Central memory CD4-positive, alpha-beta T cell (primary cell): Measurements from ENCODE around the gene CLCN6.

ENCODE experiments used
- DNase-seq: peaks from one replicate; pipeline ENCODE4 v3.0.0; 2022

The CLCN6 gene

GRCh38 chr1:11780380-11781147 is 25.4 kb upstream of the CLCN6 start:
- DNase-seq = no peak

DNA sequence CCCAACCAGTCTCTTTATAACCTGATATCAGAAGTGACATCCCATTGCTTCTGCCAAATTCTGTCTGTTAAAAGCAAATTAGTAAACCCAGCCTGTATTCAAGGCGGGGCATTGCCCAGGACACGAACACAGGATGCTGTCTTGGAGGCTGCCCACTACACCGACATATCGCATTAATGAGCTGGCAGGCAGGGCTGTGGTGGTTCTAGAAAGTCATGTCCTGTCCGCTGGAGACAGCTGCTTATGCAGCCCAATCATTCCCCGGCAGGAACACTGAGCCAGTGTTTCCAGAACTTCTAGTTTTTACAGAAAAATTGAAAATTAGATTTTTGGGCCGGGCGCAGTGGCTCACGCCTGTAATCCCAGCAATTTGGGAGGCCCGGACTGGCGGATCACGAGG is 24.7 kb upstream of the CLCN6 start:
- DNase-seq = no peak

DNA sequence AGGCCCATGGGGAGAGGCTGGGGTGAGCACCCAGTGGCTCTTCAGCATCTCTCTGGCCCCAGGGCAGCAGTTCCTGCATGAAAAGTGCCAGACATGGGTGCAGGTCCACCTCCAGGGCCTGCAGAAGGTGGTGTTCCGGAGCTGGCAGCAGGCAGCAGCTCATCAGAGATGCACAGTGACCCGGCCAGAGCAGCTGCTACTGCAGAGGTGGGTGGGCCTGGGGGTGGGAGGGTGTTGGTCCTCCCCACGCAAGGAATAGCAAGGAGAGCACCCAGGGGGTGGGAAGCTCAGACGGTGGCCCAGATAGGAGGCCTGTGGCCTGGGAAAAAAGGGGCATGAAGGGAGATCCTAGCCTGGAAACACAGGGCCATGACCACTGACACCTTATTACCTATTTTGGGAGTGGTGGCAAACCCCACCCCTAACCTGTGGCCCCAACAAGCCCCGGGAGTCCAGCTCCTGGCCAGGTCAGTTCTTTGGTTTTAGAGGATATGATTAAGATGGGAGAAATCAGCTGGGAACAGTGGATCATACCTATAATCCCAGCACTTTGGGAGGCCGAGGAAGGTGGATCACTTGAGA is 23.8 kb upstream of the CLCN6 start:
- DNase-seq = no peak

- no peak for DNase-seq
Observed at GRCh38 chr1:11783556-11783955, 22.4 kb upstream of the CLCN6 start.

- no peak for DNase-seq
Observed at GRCh38 chr1:11784256-11784992, 21.6 kb upstream of the CLCN6 start.

- no peak for DNase-seq
Observed at GRCh38 chr1:11784993-11785769, 20.8 kb upstream of the CLCN6 start.

GRCh38 chr1:11786168-11786567 is 19.8 kb upstream of the CLCN6 start:
- DNase-seq = no peak

DNA sequence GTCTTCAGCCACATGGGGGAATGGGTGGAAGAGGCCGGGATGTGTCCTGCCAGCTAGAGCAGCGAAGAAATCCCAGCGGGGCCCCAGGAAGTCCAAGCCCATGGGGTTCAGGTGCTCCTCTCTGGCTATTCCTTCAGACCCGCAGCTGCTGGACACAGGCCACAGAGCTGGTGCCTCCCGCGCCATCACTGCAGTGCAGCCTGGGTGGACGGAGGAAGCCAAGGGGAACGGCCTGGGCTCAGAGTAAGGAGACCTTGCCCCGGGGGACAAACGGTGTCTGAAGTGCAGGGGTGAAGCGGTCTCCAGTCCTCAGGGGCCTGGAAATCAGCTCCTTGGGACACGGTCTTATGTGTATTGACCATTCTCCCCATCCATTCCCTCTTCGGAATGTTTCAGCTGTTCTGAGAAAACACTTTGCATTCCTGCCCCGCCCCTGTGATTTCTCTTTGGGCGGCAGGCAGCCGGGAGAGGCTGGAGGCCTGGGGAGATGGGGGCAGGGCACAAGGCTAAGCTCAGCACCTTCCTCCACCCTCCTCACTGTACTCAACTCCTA is 18.7 kb upstream of the CLCN6 start:
- no peak for DNase-seq

DNA sequence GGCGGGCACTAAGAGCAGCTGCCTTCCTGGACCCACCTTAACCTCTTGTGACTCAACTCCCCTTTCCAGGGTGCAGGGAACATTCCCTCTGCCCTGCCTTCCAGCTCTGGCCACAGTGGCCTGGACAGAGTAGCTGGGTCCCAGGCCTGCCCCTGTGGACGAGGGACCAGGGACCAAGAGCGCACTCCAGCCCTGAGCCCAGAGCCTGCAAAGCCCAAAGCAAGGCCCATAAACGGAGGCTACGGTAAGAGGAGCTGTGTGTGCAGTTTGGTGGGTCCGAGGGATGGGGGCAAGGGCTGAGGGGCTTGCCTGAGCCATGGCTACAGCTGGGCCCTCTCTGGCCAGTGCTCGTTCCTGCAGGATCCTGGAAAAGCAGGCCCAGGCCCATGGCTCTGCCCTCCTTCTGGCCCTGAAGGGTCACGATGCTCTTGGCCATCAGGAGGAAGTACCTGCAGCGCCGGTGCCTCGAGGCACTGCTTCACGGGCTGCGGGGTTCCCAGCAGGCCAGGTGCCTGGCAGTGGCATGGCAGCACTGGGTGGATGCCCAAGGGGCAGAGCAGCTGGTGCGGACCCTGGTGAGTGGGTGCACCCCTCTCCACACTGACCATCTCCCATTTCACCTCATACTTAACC is 18.1 kb upstream of the CLCN6 start:
- DNase-seq = no peak

- no peak for DNase-seq
Observed at GRCh38 chr1:11788549-11789053, 17.4 kb upstream of the CLCN6 start.

GRCh38 chr1:11789126-11790067 is 16.6 kb upstream of the CLCN6 start:
- no peak for DNase-seq

DNA sequence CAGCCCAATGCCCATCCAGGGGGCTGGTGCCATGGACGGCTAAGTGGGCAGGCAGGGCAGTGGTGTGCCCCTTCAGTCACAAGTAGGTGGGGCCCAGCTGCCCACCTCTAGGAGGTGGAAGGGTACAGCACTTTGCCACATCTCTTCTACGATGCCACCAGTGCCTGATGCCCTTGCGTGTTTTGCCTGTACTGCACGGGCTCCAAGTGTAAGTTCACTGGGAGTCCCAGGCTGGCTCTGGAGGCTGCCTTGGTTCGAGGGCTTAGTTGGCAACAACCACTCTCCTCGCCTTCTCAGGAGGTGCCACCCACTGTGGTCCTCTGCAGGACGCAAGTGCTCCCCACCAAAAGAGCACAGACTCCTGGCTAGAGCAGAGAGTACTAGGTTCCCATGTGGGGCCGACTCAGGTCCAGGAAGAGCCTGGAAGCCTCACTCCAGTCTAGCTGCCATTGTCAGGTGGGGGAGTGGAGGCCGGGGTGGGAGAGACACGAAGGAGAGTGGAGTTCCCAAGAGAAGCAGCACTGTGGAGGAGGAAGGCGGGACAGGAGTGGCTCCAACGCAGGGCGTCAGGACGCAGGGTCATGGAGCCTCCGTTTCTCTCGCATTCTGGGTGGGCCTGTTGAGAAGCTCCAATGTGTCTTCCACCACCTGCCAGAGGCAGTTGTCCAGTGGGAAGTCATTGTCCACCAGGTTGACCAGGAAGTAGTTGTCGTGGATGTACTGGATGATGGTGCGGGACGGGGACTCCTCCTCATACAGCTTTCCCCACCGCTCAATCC is 15.7 kb upstream of the CLCN6 start:
- no peak for DNase-seq

DNA sequence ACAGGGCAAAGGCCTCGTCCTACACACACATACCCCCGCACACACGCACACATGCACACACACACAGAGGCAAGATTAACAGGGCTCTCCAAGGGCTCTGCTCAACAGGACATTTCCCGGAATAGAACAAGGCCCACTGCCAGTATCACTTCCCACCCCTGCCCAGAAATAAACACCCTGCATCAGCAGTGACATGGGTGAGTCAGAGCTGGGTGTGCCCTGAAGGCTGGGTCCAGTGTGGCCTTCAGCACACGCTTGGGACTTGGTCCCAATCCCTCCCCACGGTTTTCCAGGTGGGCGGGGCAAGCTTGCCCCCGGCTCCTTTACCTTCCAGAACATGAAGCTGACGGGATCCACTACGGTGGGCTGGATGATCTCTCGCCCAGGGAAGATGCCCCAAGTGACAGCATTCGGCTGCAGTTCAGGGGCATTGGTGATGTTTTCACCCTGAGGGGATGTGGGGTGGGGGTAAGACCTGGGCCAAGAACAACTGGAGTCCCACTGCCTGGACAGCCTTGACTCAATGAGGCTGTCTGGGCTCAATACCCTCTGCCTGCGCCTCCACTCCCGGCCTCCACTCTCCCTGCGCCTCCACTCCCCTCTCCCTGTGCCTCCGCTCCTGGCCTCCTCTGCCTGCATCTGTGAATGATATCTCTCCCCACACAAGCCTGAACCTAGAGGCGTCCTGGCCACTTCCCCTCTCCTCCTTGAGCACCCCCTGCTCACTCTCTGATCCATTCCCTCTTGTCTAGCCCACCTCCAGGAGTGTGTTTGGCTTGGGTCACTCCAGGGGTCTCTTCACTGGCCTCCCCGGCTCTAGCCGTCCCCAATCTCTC is 14.9 kb upstream of the CLCN6 start:
- DNase-seq = no peak

- DNase-seq = no peak
Observed at GRCh38 chr1:11792106-11792505, 13.9 kb upstream of the CLCN6 start.

GRCh38 chr1:11793819-11794218 is 12.2 kb upstream of the CLCN6 start:
- no peak for DNase-seq

- DNase-seq = no peak
Observed at GRCh38 chr1:11794446-11795237, 11.3 kb upstream of the CLCN6 start.

DNA sequence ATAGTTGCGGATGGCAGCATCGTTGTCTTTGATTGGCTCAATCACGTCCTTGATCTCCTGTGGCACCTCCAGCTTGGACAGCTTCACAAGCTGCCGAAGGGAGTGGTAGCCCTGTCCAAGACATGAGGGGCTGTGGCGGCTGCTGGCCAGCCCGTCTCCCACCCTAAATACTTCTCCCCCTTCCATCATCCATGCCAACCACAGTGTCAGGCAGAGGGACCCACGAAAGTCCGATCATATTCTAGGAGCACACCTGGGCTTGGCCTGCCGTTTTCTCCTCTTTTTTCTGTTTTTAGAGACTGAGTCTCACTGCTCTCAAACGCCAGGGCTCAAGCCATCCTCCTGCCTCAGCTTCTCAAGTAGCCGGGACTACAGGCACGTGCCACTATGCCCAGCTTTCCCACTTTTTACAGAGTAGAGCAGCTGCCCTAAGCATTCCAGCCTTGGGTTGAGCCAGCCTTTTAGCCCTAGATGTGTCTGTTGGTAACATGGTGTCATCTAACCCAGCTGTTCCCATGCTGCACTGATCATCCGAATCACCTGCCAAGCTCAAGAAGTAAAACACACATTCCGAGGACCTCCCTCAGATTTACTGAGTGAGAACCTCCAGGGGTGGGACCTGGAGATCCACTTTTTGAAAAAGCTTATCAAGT is 10.6 kb upstream of the CLCN6 start:
- DNase-seq = no peak
